ENCODE results near the gene TNIK. TPM values are rescaled to one million over a fixed set of nuclear protein-coding genes. Genes with fewer than 3 reads are reported as not detected.

Gene TNIK
- total and polyA plus RNA-seq, 4 donors = 3.7 to 9.8 (median 5.2) TPM

GRCh38 chr3:171404376-171404967 is 55.7 kb downstream of the TNIK start:
- H3K27ac ChIP-seq (ENCODE audit: low read depth in 1 of 2, low read length in 2 of 2) = no peak overlapping the region

More at GRCh38 chr3:171404376-171404967, 55.7 kb downstream of the TNIK start:
- H3K27me3 ChIP-seq (ENCODE audit: control insufficient read depth in 4 of 4, insufficient read depth in 4 of 4, low read length in 3 of 4) = no peaks in the 10 kb centered on the region
- H3K36me3 ChIP-seq (ENCODE audit: control insufficient read depth in 4 of 4, insufficient read depth in 3 of 4, low read depth in 1 of 4, low read length in 3 of 4) = no peaks in the 10 kb centered on the region
- peaks cover 0 to 3% (median 0%) of the 10 kb centered on the region in 4 donors for H3K4me1 ChIP-seq (ENCODE audit: control insufficient read depth in 4 of 4, insufficient read depth in 4 of 4, low read length in 3 of 4)
- DNase-seq (ENCODE audit: low spot score) = no peak
- no peak overlapping the region for H3K4me3 ChIP-seq (ENCODE audit: low read depth in 1 of 3, low read length in 3 of 3)
- H3K9me3 ChIP-seq (ENCODE audit: control insufficient read depth in 4 of 4, low read length in 3 of 4) = no peaks in the 10 kb centered on the region
- TF ChIP-seq YY1 (IDR thresholded peaks at IDR 0.05) (no peak), FOXA2 (IDR thresholded peaks at IDR 0.05) (no peak), NR2F2 (IDR thresholded peaks at IDR 0.05) (no peak), HNF4G (IDR thresholded peaks at IDR 0.05) (peak; percentile 46), TAF1 (conservative IDR thresholded peaks at IDR 0.05) (no peak), JUND (IDR thresholded peaks at IDR 0.05) (no peak), ZBTB33 (IDR thresholded peaks at IDR 0.05) (no peak), EGR1 (IDR thresholded peaks at IDR 0.05; ENCODE audit: low read depth in 2 of 2) (no peak), SP1 (IDR thresholded peaks at IDR 0.05) (peak; percentile 39), GABPA (IDR thresholded peaks at IDR 0.05 in 1 of 2, conservative IDR thresholded peaks at IDR 0.05 in 1 of 2) (no peak), REST (IDR thresholded peaks at IDR 0.05) (no peak), CTCF (IDR thresholded peaks at IDR 0.05; ENCODE audit: low read depth, low read length, missing input control) (no peak), HNF4A (conservative IDR thresholded peaks at IDR 0.05) (peak; percentile 36 to 77), RAD21 (IDR thresholded peaks at IDR 0.05) (peak in 1 of 2 donors; percentile 30), RXRA (IDR thresholded peaks at IDR 0.05) (no peak), FOXA1 (IDR thresholded peaks at IDR 0.05) (no peak)
- TF ChIP-seq, protein P1, sequence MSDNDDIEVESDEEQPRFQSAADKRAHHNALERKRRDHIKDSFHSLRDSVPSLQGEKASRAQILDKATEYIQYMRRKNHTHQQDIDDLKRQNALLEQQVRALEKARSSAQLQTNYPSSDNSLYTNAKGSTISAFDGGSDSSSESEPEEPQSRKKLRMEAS (IDR thresholded peaks at IDR 0.05) = no peak
- TF ChIP-seq, protein P2, sequence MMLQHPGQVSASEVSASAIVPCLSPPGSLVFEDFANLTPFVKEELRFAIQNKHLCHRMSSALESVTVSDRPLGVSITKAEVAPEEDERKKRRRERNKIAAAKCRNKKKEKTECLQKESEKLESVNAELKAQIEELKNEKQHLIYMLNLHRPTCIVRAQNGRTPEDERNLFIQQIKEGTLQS (IDR thresholded peaks at IDR 0.05) = no peak
- no peak overlapping the region for H3K9ac ChIP-seq (ENCODE audit: low read depth in 1 of 2, low read length in 2 of 2)
- 32% methylated on average over 3 of the region's 3 CpGs for WGBS
